Testis (tissue), 3 donors: ENCODE results near the gene KCNIP3. TPM values are rescaled to one million over a fixed set of nuclear protein-coding genes. Genes with fewer than 3 reads are reported as not detected.

ENCODE experiments used
- DNase-seq: peaks from one replicate; pipeline ENCODE4 v3.0.0-alpha.2; 2019
- H3K27ac ChIP-seq, 2 donors: fragments of 200-600 bp; sonication (generic); one replicate each; pipeline ENCODE4 v1.5.1; 2019
- H3K27me3 ChIP-seq: fragments of 200-600 bp; sonication (generic); one replicate; pipeline ENCODE4 v1.5.1; 2019
- H3K36me3 ChIP-seq: fragments of 200-600 bp; sonication (generic); one replicate; pipeline ENCODE4 v1.5.1; 2017; ENCODE audit warnings: low read depth; ENCODE audit errors: missing control alignments
- H3K4me1 ChIP-seq: fragments of 200-600 bp; sonication (generic); one replicate; pipeline ENCODE4 v1.5.1; 2019
- H3K4me3 ChIP-seq, 2 donors: fragments of 200-600 bp; sonication (generic); one replicate each; pipeline ENCODE4 v1.5.1; 2017 to 2019
- H3K9me3 ChIP-seq: fragments of 200-600 bp; sonication (generic); one replicate; pipeline ENCODE4 v1.5.1; 2017
- CTCF ChIP-seq, 3 experiments: fragments of 450-650 bp in 2 of 3; fragments of 200-600 bp in 1 of 3; sonication (generic) in 1 of 3; IDR thresholded peaks; one replicate each; pipeline ENCODE4 v1.5.1; 2016 to 2019; ENCODE audit warnings: antibody characterized with exemption in 3 of 3, mild to moderate bottlenecking in 2 of 3, moderate library complexity in 1 of 3
- POLR2A ChIP-seq: fragments of 450-650 bp; IDR thresholded peaks from one replicate; pipeline ENCODE4 v1.6.1; 2017; ENCODE audit warnings: antibody characterized with exemption, mild to moderate bottlenecking, moderate library complexity
- WGBS, 2 donors: methylation state at CpG; one replicate each; pipeline ENCODE4 v1.1.5; 2018; 5-methylcytosine and 5-hydroxymethylcytosine counted together
- intact Hi-C: fragments of 100-400 bp; cut with DNase I; formaldehyde crosslinking; loops from one replicate; pipeline ENCODE4 v1.15.1; 2023; ENCODE audit warnings: low total_unique reads
- polyA plus RNA-seq: library from polyadenylated mRNA; stranded (reverse); fragments of 350-450 nt; fragmentation: Illumina TruSeq; extraction: RNeasy Lipid Tissue Mini Kit (QIAGEN cat#74804); gene quantifications from one replicate; pipeline ENCODE4 v1.2.3, GENCODE V29; 2014; ENCODE audit warnings: low read depth, low replicate concordance; ENCODE audit not compliant: insufficient read depth
- total RNA-seq, 2 donors: library from RNA; depleted of rRNA; stranded (reverse); fragments of >200 nt; gene quantifications; one replicate each; pipeline ENCODE4 v1.2.3, GENCODE V29; 2016

Gene KCNIP3
- total and polyA plus RNA-seq, 3 donors from 2014 or later: 23.9 to 69.1 (median 43.4) TPM

GRCh38 chr2:95274291-95275150 is 22.6 kb upstream of the KCNIP3 start, which contains the start of gene PROM2:
Gene PROM2 (plus strand): TSS chr2:95274449. CDS start chr2:95274586, 137 bp downstream.
- 81 to 84% methylated on average over 14 to 17 of the region's 17 CpGs for WGBS, 2 donors
- H3K27ac ChIP-seq: no peak within 1 kb of the TSS
- H3K36me3 ChIP-seq: no peaks in the 10 kb centered on the region
- TF ChIP-seq POLR2A (no peak), CTCF (IDR thresholded peaks at IDR 0.05) (no peak)
- DNase-seq: no peak
- H3K27me3 ChIP-seq: no peaks in the 10 kb centered on the region
- no peak within 1 kb of the TSS for H3K4me3 ChIP-seq
- intact Hi-C loops: no loop called here
- H3K9me3 ChIP-seq: no peaks in the 10 kb centered on the region
- H3K4me1 ChIP-seq: no peaks in the 10 kb centered on the region

GRCh38 chr2:95275151-95275515 is 22.0 kb upstream of the KCNIP3 start:
- no peaks in the 10 kb centered on the region for H3K4me1 ChIP-seq
- 87% methylated on average over 2 of the region's 4 CpGs; no CpG with 5 or more reads in 1 of the 2 donors for WGBS, 2 donors
- no peak overlapping the region for H3K27ac ChIP-seq
- intact Hi-C loops: no loop called here
- no peak overlapping the region for H3K4me3 ChIP-seq
- H3K27me3 ChIP-seq: no peaks in the 10 kb centered on the region
- no peak for DNase-seq
- H3K36me3 ChIP-seq: no peaks in the 10 kb centered on the region
- no peak for TF ChIP-seq CTCF (IDR thresholded peaks at IDR 0.05)
- no peak for TF ChIP-seq POLR2A
- H3K9me3 ChIP-seq: no peaks in the 10 kb centered on the region

GRCh38 chr2:95275601-95276243 is 21.4 kb upstream of the KCNIP3 start:
- intact Hi-C loops: no loop called here
- Histone ChIP-seq H3K4me3 (no peak overlapping the region), H3K36me3 (no peaks in the 10 kb centered on the region), H3K4me1 (no peaks in the 10 kb centered on the region), H3K27me3 (no peaks in the 10 kb centered on the region), H3K27ac (no peak overlapping the region), H3K9me3 (no peaks in the 10 kb centered on the region)
- 89 to 94% methylated on average over 10 to 28 of the region's 28 CpGs for WGBS, 2 donors
- TF ChIP-seq POLR2A (no peak), CTCF (IDR thresholded peaks at IDR 0.05) (no peak)
- no peak for DNase-seq

GRCh38 chr2:95276244-95276887 is 20.8 kb upstream of the KCNIP3 start:
- no peak for DNase-seq
- TF ChIP-seq POLR2A (no peak), CTCF (IDR thresholded peaks at IDR 0.05) (no peak)
- WGBS, 2 donors: 90 to 100% methylated on average over 6 to 22 of the region's 22 CpGs
- intact Hi-C loops: no loop called here
- no peaks in the 10 kb centered on the region for H3K4me1 ChIP-seq
- H3K9me3 ChIP-seq: no peaks in the 10 kb centered on the region
- no peaks in the 10 kb centered on the region for H3K27me3 ChIP-seq
- H3K36me3 ChIP-seq: no peaks in the 10 kb centered on the region
- no peak overlapping the region for H3K4me3 ChIP-seq
- no peak overlapping the region for H3K27ac ChIP-seq
